Measurements from ENCODE around the gene GSN. TPM values are rescaled to one million over a fixed set of nuclear protein-coding genes. Genes with fewer than 3 reads are reported as not detected.

GSN gene
- total RNA-seq, 1 experiment from 2014 or later, result 137 TPM

GRCh38 chr9:121350993-121351561, 83.1 kb downstream of the GSN start:
- DNase-seq (ENCODE audit: low spot score), result peak; percentile 89

GRCh38 chr9:121353241-121354061, 85.5 kb downstream of the GSN start:
- DNase-seq (ENCODE audit: low spot score), result no peak

GRCh38 chr9:121354141-121354540, 86.2 kb downstream of the GSN start:
- DNase-seq (ENCODE audit: low spot score), result no peak

- DNase-seq (ENCODE audit: low spot score), result no peak
These were observed 86.8 kb downstream of the GSN start for GRCh38 chr9:121354762-121355161.

- no peak for DNase-seq (ENCODE audit: low spot score)
These were observed 89.0 kb downstream of the GSN start for GRCh38 chr9:121357011-121357410.

DNA sequence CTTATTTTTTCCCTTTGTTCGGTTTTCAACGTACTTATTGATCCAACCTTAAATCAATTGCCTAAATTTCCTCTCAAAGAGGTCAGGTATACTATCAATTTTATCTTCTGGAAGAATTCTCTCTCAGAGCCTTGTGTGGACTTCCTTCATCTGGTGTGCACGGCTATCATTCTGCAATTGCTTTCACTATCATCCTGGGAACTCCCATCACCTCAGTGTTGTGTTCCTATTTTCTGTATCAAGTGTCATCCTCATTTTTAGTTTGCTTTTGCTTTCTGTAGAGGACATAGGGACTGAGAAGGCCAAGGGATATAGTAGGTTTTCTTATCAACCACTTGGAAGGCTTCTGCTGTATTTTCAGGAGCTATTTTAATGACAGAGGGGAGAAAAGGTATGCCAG, 90.8 kb downstream of the GSN start:
- DNase-seq (ENCODE audit: low spot score), result no peak

DNA sequence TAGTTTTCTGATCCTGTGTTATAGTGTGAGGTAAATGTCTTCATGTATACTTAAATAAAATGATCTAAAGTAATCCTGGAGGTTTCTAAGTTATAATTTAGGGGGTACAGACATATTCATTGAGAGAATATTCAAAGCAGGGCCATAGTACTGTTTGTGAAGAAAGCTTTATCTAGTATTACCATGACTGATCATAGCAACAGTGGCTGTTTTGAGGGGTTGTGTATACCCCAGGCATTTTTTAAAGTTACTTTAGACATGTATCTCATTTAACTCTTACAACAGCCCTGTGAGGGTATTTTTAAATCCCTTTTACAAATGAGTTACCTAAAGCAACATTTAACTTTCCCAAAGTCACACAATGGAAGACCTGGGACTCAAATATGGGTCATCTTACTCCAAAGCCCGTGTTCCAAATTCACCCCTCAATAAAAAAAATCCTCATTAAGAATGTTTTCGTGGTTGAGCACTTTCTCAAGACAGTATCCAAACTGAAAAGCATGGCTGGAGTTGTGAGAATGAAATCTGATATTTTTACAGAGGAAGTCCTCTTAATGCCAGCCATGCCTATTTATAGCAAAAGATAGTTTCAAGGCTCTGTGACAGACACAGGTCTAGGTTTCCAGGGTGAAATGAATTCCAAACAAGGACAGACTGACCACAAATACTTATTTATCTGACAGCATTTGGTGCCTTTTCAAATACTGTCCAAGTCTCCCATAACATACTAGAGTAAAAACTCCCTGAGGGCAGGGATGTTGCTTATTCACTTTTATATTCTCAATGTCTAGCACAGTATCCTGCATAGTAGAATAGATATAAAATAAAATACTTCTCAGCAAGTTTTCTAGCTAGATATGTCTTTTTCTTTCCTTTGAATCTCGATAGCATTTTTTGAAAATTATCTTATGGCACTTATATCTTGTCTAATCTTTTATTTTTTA, 91.7 kb downstream of the GSN start:
- peak; percentile 37 for DNase-seq (ENCODE audit: low spot score)

- peak; percentile 59 for DNase-seq (ENCODE audit: low spot score)
These were observed 92.8 kb downstream of the GSN start for GRCh38 chr9:121360601-121361374.

DNA sequence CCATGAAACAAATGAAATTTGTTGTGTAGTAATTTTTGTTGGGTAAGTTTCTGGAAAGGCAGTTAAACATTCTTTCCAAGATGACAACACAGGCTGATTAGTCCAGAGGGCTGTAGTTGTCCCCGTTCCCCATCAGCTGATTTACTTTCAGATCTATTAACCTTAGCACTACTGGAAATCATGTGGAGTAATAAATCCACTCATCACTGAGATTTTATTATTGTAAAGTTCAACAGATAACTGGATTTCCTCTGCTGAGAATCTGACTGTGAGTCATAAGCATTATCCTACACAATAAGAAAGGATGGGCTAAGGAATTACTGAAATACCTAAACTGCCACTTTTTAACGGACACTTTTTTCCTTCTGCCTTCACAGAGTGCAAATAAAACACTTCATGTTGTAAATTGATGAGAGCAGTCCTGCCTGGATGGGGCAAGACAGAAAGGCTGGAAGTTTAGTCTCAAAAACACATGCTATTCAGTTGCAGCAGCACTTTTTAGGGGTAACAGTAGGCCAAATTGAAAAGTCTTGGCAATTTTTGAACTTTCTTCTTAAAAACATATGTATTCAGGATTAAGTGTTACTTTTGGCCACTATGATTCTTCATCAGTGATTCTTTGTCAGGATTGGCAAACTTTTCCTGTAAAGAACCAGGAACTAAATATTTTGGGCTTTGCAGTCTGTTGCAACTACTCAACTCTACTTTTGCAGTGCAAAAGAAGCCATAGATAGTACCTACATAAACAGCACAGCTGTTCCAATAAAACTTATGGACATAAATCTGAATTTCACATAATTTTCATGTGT, 95.1 kb downstream of the GSN start:
- no peak for DNase-seq (ENCODE audit: low spot score)

- DNase-seq (ENCODE audit: low spot score), result no peak
These were observed 95.6 kb downstream of the GSN start for GRCh38 chr9:121363622-121363961.

DNA sequence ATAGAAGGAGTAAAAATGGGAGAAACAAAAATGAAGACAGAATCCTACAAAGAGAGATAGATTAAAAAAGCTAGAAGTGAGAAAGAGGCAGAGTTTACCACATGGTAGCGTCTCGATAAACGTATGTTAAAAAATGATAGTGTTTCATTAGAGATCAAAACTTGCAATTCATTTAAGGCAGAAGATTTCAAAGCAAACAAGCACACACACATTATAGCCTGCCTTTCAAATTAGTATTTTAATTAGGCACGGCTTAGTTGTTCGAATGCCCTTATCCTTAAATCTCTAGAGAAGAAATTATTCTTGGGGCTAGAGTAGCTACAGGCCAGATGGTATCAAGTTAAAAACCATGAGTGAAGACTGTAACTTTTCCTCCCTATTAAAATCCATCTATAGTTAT, 96.1 kb downstream of the GSN start:
- DNase-seq (ENCODE audit: low spot score), result no peak

DNA sequence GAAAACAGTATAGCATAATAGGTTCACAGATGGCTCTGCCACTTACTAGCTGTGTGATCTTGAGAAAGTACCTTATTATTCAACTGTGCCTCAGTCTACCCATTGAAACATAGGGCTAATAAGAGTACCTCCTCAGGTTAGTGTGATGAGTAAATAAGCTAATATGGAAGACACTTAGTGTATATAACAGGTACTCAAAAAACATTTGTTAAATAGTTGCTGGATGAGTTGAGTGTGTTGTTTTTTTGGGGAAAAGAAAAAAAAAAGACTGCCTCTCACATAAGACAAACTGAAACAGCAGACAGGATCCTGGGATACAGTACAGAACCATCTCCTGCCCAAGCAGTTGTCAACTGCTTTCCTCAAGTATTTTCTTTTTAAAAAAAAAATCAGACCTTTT, 96.9 kb downstream of the GSN start:
- DNase-seq (ENCODE audit: low spot score), result no peak

DNA sequence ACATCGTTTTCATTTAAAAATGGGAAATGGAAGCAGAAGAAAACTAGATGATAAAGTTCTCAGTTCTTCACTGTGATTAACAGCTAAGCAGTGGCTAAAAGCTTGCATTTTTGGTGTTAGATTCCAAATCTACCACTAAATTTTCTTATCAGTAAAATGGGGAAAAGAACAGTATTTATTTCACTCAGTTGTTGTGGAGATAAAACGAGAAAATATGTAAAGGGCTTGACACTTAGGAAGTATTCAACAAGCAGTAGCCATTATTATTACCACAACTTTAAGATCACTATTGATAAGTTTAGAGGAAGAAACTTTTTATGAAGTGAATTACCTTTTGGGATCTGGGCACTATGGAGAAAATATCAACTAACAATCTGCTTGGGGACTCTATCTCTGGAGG, 97.6 kb downstream of the GSN start:
- no peak for DNase-seq (ENCODE audit: low spot score)

DNA sequence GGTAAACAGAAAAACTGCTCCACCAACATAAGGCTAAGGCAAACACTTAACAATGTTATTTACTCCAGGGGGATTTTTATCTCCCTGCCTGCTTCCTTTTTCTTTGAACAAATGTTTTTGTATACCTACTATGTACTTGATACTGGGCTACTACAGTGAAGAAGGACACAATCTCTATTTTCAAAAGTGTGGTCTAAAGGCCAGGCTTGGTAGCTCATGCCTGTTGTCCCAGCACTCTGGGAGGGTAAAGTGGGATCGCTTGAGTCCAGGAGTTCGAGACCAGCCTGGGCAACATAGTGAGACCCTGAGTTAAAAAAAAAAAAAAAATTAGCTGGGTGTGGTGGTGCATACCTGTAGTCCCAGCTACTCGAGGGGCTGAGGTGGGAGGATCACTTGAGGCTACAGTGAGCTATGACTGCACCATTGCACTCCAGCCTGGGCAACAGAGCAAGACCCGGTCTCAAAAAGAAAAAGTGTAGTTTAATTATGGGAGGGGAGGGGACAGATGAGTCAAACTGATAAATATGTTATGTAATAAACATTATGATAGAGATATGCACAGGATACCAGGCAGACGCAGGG, 98.7 kb downstream of the GSN start:
- no peak for DNase-seq (ENCODE audit: low spot score)

DNA sequence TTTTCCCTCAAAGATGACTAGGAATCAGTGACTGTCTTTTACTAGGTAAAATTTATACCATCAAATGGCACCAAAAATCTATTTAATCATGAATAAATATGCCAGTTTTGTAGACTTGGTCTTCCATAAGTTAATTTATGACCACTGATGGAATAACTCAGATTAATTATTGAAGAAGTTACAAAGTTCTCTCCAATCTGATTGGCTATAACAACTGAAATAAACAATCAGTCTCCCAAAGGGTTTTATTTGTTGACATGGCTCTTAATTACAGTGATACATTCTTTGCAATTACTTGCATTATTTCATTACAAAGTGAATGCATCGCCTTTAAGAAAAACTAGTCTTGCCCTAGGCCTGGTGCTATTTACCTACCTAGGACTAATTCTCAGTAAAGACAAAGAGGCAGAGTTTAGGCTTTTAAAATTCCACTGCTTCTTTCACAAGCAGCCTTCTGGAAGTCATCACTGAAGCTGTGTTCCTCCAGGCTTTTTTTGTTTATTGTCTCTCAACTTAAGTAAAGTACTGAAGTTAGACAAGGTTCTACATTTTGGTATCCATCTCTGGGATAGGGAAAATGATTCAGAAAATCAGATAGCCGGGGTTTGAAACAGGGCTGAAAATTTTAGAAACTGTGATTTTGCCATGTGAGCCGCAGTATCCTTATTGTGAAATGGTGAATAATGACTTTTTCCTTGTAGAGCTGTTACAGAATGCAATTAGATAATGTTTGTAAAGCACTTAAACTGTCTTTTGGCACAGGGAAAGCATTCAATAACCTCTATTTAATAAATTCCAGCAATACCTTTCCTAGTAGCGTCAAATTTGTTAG, 99.6 kb downstream of the GSN start:
- no peak for DNase-seq (ENCODE audit: low spot score)

GRCh38 chr9:121368138-121368522, 100.2 kb downstream of the GSN start:
- DNase-seq (ENCODE audit: low spot score), result no peak

DNA sequence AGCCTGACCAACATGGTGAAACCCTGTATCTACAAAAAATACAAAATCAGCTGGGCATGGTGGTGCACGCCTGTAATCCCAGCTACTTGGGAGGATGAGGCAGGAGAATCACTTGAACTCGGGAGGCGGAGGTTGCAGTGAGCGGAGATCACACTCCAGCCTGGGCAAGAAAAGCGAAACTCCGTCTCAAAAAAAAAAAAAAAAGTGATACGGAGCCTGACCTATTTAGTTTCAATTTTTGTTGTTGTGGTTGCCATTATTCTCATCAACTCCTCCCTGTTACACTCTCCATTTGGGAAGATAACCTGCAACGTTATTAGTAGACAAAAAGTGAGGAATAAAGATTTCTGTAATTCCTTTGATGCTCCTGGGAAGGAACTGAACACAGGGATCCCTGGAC, 100.8 kb downstream of the GSN start:
- no peak for DNase-seq (ENCODE audit: low spot score)

- DNase-seq (ENCODE audit: low spot score), result peak; percentile 74
These were observed 101.8 kb downstream of the GSN start, which contains the start of gene STOM for GRCh38 chr9:121369595-121370265. TSS of gene STOM (minus strand) at chr9:121370250. CDS start at chr9:121370187, 63 bp downstream.

- no peak for DNase-seq (ENCODE audit: low spot score)
These were observed 103.6 kb downstream of the GSN start for GRCh38 chr9:121371495-121372061.

Data from H4 (cell line).